Activated T-helper 1 cell treated with Interleukin-2 at 50 U/mL for 16 hours (primary cell): ENCODE results near the gene IGFBP1.
A peak's percentile ranks its signal among the peaks of the same experiment; 100 is the strongest.

ENCODE experiments used
- DNase-seq: peaks from one replicate; pipeline ENCODE4 v3.0.0-alpha.2; 2020; ENCODE audit warnings: low read depth

IGFBP1 gene

DNA sequence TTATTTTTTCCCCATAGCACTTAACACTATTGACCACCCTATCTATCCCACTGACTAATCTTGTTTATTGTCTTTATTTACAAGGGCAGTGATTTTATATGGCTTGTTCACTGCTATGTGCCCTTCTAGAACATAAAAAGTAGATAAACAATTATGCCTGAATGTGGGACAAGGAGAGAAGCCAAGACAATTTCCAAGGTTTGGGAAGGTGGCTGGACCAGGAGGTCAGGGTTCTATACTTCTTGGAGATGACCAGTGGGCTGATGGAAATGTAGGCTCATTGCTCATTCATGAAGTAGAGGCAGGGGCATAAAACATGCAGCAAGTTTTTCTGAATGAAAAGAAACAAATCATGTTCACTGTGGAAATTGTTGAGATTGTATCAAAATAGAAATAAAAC, 21.3 kb downstream of the IGFBP1 start:
- no peak for DNase-seq

DNA sequence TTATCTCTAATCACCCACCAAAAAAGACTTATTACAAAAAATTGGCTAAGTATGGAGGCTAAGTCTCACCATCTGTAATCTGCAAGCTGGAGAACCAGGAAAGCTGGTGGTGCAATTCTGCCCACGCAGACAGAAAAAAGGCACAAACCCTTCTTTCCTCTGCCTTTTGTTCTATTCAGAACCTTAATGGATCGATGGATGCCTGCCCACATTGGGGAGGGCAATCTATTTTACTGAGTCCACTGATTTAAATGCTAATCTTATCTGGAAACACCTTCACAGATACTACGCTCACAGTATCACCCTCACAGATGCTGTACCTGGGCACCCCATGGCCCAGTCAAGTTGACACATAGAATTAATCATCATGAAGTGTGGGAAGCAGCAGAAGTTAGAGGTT, 22.6 kb downstream of the IGFBP1 start:
- no peak for DNase-seq

DNA sequence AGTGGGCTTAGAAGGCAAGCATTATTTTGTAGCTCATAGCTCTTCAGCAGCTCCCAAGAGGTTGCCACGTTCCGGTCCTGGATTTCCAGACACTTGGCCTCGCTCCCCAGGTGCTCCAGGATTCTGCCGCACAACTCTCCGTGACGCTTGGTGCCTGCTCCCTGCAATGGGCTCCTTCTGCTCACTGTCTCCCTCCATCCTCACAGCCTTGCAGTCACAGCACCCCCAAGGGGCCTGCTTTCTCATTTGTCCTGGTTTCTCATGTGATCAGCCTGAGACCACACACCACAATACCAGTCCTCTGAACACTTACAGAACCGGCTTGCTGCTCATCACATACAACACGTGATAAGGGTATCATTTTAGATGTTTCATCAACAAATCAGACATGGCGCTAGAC, 23.0 kb downstream of the IGFBP1 start:
- no peak for DNase-seq

DNA sequence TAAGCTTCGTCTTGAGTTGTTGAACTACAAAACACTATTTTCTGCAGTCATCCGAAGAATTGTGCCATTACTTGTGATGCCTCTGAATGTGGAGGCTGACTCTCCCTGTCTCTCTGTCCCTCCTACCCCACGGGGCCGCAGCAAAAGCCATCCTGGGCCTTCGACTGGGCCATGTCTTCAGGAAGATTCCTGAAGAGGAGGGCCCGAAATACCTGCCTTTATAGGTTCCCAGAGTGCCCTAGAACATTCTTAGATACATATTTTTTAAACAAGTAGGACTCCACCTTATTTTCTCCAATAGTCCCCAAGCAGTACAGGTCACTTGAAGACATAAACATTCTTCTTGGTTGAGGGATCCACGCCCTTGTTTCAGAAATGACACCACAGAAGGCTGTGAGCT, 24.7 kb downstream of the IGFBP1 start:
- no peak for DNase-seq

DNA sequence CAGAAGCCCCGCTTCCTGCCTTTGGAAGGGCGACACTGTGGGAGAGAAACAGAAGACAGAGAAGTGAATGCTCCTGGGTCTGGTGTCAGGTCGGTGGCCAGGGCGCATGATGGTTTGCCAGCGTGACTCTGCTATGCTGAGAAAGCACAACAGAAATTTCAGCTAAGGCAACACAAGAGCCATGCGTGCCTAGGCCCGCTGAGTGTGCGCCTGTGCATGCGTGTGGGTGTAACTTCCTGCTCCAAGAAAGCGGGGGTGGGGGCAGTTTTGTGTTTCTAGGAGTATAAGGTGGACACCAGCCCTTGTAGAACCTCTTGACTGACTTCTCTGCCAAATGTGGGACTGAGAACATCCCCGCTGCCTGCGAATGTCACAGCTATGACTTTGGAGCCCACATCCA, 26.6 kb downstream of the IGFBP1 start:
- DNase-seq, result no peak

DNA sequence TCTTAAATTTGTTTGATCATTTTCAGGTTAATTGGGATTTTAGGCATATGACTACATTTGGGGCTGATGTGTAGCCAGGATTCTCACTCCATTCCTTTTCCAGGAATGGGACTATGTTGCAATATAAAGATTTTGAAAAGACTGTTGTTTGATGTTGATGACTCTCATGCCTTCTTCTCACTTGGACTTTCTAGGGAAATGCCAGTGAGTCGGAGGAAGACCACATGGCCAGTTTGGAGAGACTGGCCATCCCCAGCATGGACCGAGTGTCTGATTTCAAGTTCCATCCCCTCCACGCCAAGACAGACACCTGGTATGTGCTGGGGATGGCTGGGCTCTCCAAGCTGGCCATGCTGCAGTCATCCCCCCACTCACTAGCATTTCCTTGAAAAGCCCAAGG, 27.3 kb downstream of the IGFBP1 start:
- DNase-seq, result no peak

DNA sequence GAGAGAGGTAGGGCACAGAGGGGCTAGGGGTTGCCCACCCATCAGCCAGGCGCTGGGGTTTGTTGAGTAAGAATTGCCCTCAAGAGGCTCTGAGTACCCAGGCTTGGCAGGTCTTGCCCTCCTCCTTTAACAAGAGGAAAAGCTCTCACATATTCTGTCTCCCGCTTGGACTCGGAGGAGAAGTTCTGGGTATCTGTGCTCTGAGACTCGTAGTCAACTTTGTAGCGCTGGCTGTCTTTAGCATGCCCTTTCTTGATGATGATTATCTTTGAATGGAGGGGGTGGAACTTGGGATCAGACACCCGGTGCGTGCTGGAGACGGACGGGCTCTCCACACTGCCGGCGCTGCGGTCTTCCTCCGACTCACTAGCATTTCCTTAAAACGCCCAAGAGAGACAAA, 28.8 kb downstream of the IGFBP1 start:
- DNase-seq, result no peak

DNA sequence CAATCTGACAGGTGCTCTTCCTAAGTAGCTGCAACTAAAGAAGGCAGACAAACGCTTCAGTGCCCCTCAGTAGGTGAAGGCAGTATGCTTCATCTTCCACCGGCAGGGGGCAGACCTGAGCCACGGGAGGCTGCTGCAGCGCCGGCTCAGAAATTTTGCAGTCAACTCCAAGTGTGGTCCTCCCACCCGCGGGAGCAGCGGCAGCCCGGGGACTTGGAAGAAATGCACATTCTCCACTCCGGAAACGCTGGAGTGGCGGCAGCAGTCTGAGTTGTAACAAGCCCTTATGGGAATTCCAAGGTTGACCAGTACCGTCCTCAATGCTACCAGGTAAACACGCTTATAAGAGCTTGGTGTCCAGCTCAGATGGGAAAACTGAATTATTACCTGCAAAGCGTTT, 29.4 kb downstream of the IGFBP1 start:
- peak; percentile 56 for DNase-seq

DNA sequence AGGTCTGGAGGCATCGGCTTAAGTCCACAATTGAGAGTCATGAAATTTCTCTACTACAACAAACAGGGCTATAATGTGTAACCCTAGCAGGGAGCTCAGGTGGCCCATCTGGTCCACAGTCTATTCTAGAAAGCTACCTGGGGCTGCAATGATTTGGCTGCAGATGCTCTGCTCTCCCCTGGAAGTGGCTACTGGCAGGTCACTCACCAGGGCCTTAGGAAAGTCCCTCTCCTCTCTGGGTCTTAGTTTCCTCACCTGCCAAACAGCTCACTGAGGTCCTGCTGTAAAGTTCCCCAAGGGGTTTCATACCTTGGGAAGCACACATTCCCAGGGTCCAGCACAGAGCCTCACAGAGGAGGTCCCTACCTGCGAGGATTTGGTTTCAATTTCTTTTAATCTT, 30.3 kb downstream of the IGFBP1 start:
- DNase-seq, result no peak

DNA sequence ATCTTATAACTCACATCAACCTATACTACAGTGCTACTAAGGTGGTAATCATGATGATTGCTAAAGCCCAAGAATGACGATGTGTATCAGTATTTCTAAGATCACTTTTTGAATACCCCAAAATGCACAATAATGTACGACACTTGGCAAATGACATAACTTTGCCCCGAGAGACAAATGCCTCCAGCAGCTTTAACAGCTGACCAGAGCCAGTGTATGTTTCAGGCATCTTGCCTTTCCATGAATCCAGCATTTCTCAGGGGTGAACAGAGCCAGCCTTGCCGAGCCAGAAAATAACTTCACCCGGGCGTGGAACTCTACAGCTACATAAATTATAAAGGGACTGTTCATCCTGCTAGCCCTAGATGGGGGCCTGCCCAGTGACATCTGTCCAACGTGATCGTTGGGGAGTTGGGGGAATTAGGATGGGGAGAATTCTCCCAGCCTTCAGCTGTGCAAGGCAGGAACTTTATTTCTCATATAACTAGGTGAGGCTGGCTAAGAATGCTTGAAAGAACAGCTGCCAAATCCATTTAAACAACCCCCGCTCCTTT, 31.0 kb downstream of the IGFBP1 start:
- no peak for DNase-seq

DNA sequence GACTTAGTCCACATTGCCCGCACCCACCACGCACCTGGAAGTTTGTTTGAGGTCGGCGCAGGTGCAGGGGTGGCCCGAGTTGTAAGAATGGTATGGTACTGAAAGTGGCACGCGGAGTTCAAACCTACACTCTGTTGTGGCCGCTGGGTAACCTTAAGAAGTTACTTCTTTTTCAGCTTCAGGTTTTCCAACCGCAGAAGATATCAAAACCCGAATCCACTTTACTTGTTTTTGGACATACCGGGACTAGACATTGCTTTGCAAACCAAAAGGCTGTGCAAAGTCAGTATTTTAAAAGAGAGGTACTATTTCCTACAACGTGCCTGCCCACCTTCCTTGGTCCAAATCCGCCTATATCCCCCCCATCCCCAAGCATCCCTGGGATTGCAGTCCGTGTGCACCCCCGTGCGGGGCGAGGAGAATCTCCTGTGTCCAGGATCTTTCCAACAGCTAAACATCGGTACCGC, 31.7 kb downstream of the IGFBP1 start:
- DNase-seq, result no peak

DNA sequence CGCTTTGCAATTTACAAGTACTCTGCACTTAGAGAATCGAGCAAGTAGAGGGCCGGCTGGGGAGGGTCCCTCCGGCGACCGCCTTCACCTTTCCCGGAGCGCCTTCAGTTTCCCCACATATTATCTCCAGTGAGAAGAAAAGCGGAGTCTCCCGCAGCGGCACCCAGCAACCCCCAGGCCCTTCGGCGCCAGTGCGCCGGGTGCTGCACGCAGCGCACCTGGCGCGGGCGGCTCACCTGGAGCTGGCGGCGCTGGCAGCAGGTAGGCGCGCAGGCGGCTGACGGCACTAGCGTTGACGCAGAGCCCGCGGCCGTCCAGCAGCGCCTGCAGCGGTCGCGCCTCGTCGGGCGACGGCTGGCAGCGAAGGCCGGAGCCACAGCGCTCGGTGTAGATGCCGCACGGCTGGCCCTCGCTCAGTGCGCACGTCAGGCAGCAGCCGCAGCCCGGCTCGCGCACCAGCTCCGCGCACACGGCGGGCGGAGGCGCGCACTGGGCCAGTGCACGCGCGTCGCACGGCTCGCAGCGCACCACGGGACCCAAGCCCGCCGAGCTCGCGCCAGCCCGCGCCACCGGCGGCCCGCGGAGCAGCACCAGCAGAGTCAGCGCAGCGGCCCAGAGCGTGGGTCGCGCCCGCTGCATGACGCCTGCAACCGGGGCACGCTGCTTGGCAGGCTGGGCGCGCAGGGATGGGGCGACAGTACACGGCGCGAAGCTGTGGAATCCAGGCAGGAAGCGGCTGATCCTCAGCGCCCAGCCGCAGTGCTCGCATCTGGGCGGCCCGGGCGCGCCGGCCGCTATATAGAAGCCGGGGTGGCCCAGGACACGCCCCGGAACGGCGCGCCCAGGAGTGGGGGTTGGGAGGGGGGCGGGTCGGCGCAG, 32.5 kb downstream of the IGFBP1 start, which contains the start of gene IGFBP3:
Gene IGFBP3 (minus strand): TSS at position 771 of the 879 bp plus-strand sequence. CDS start 132 bp downstream, at position 639.
- DNase-seq, result peak; percentile 23

DNA sequence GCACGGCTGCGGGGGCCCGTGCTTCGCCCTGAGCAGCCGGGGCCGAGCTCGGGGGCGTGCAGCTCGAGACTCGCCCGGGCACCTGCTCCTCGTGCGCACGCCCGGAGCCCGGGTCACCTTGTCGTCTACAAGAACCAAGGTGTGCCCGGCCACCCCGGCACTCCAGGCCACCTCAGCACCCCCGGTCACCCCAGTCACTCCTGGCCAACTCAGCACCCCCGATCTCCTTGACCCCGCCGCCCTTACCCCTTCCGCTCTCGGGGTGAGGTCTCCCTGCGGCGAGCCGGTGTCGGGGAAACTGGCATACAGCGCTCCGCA, 33.1 kb downstream of the IGFBP1 start:
- no peak for DNase-seq

DNA sequence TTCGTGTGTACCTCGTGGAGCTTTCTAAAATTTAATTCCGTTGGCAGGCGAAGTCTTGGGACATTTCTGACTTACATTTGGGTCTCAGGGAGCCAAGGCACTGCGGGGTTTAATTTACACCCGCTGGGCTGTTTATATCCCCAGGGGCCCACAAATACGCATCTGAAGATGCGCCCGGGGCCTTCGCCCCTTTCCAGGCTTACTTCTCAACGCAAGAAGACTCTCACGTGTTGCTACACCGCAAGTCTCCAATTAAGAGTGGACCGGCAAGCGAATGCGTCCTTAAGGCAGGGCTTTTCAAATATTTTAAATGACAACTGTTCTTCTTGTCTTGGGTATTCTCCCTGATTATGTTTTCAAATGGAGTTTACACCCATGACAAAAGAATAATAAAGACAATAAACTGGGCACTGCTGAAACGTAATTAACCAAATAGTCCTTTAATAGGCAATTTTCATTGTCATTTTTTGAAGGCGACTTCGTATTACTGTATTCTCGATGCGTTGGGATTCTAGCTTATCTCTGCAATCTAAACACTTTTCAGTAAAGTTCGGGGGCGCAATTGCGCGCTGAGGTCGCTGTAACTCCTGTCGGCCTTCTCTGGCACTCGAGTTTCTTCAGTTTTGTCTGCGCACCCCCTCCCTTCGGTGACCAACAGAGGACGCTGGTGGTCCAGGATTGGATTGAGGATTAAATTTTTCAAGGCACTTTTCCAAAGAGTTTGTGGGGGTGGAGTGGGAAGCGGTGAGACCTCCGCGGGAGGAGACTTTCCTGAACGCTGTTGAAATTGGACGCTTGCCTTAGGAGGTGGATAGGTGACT, 33.6 kb downstream of the IGFBP1 start:
- DNase-seq, result no peak

DNA sequence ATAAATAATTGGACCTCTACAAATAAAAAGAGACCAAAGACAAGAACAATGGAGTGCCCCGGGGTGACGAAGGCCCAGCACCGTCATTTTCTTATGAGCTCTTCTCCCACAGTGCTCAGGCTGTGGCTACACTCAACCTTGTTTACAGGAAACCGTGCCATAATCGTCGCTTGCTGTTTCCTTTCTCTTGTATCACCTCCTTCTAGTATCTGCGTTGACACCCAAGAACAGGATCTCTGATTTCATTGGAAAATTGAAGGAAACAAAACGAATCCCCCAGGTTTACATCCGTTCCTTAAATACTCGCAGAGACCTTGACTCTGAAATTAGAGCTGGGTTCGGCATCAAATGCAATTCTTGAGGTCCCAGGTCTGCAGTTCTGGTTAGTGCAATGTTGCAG, 34.5 kb downstream of the IGFBP1 start:
- no peak for DNase-seq

DNA sequence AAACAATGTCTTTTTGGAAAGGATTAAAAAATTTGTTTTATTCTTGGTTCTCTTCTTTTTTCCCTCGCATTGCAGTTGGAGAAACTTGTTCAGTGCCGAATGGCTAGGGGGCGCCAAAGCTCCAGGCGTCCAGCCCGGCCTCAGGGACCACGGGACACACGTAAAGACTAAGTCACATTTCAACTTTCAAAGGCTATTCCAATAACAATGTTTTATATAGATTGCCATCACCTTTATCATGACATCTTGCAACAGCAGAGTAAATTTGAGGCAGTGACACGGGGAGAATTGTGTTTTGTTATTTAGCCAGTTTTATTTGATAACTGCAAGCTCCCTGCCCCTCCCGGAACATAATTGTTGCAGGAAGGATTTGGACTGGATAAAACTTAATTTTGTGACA, 35.0 kb downstream of the IGFBP1 start:
- DNase-seq, result no peak

DNA sequence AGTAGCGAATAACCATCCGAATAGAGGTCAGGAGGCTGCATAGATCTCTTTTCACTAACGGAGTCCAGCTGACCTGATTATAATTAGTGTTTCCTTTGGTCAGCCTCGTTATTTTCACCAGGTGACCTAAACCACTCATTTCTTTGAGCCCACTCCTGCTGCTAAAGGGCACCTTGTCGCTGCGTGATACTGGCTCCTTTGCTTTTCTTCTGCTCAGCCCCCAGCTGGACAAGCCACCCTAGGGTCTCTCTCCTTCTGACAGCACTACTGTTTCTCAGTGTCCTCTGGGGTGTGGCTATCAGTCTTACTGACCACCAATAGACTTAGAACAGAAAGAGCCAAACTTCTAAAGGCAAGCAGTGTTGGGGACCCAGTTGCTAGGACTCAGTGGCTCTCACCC, 35.5 kb downstream of the IGFBP1 start:
- no peak for DNase-seq

DNA sequence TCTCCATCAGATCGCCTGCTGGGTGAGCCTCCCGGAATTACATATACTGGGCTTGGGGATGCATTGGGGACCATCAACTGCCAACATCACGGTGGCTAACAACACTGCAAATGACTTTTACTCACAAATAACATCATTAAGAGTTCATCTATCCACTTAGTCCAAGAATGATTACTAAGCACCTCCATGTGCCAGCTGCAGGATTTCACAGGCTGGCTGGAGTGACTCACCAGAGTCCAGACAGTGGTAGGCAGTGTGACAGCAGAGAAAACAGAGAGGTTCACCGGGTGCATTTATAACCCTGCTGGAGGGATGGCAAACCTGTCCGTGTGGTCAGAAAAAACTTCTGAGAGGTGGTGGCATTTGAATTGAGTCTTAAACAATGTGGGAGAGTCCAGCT, 36.0 kb downstream of the IGFBP1 start:
- no peak for DNase-seq

DNA sequence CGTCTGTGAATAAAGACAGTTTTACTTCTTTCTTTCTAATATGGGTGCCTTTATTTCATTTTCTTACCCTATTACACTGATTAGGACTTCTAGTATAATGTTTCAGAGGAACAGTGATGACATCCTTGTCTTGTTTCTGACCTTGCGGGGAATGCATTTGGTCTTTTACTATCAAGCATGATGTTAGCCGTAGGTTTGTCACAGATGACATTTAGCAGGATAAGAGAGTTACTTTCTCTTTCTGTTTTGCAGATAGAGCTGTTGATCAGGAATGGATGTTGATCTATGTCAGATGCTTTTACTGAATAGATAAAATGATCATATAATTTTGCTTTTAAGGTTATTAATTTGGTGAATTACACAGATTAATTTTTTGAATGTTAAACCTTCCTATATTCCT, 39.4 kb downstream of the IGFBP1 start:
- no peak for DNase-seq

DNA sequence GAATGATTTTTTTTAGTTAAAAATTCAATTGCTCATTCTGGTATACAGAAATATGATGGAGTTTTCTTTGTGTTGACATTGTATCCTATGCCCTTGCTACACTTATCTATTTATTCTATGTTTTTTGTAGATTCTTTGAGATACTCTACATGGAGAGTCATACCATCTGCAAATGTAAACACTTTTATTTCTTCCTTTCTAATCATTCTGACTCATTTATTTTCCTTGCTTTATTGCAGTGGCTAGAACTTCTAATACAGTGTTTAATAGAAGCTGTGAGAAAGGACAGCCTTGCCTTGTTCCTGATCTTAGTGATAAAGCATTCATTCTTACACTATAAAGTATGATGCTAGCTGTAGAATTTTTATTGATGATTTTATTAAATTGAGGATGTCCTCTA, 42.7 kb downstream of the IGFBP1 start:
- no peak for DNase-seq

DNA sequence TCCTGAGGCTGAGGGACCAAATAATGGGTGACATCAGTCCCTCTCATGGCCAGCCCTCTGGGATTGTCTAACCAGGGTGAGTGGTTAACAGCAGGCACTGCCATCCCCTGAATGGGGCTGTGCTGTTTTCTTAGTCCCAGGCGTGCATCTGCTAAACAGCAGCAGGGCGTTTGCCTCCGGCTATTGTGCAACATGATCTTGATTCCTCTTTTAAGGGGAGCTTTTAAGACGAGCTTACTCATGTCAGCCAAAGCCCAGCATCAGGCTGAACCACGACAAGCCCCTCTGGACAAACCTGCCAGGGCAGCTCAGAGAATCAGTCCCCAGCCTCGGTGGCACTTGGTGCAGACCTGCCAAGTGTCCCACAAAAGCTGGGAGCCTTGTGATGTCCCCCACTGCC, 49.0 kb downstream of the IGFBP1 start:
- no peak for DNase-seq

DNA sequence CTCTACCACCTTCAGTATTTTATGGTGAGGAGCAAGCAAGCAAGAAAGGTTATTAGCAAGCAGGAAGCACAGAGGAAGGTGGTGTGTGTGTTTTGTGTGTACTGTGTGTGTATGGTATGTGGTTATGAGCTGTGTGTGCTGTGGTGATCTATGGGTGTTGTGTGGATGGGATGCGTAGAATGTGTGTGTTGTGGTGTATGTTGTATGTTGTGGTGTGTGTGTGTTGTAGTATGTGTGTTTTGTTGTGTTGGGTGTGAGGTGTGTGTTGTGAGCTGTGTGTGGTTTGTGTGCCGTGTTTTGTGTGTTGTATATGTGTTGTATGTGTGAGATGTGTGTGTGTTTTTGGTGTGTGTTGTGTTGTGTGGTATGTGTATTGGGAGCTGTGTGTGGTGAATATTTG, 49.6 kb downstream of the IGFBP1 start:
- no peak for DNase-seq
